Activated CD4-positive, CD25-positive, alpha-beta regulatory T cell treated with anti-CD3 and anti-CD28 coated beads, Interleukin-2, amount 50 U/mL, for 72 hours (primary cell): ENCODE measurements around the gene CYP24A1.
"Not testable (repeated sequence)": the region's sequence is repeated elsewhere in the genome, so short reads cannot be mapped to it uniquely, and the experiment has no call there.

Source experiments
- DNase-seq: peaks from one replicate; pipeline ENCODE4 v3.0.0; 2021

The CYP24A1 gene

DNA sequence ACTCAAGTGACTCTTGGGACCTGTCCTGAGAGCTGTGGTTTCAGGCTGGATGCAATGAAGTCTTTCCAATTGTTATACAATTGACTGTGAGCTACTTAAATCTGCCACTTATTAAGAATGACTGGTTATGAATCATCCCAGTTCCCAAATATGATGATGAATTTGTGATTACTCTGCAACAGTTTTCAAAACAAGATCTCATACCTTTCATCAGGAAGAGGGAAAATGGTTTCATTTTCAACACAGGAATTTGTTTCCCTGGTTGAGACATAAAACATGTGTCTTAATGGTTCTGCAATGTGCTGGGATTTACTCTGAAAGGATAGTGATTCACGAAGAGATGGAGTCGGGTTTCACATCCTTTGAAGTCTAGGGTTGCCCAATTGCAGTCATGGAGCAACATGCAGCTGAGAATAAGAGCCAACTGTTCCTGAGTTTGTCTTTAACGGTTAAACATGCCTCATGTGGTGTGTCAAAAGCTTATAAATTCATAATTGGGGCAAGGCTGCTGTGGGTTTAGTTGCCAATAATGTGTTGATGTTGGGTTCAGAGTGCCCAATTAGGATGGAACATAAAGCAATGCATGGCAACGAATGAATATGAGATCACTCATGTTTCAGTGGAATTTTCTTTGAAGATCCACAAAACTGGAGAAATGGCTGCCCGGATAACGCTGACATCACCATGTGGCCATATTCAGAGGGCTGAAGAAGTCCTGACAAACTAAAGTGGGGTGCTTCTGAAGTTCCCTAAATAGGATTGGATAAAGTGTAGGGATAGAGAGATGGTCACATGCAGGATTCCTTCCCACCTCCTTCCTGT is 41.0 kb downstream of the CYP24A1 start:
- DNase-seq = no peak

GRCh38 chr20:54131675-54132611 is 41.8 kb downstream of the CYP24A1 start:
- DNase-seq = no peak

GRCh38 chr20:54131125-54131524 is 42.7 kb downstream of the CYP24A1 start:
- DNase-seq = not testable (repeated sequence)

- no peak for DNase-seq
Measured at GRCh38 chr20:54129350-54129749, 44.4 kb downstream of the CYP24A1 start.

- DNase-seq = no peak
Measured at GRCh38 chr20:54127855-54128574, 45.8 kb downstream of the CYP24A1 start.

GRCh38 chr20:54126806-54127655 is 46.8 kb downstream of the CYP24A1 start:
- DNase-seq = no peak

DNA sequence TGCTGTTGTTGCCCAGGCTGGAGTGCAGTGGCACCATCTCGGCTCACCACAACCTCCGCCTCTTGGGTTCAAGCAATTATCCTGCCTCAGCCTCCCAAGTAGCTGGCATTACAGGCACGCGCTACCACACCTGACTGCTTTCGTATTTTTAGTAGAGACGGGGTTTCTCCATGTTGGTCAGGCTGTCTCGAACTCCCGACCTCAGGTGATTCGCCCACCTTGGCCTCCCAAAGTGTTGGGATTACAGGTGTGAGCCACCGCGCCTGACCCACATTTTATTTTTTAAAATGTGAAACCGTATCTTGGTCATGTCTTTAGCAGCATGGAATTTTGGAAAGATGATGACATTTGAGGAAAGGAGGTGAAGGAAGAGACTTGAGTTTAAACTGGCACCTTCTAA is 47.5 kb downstream of the CYP24A1 start:
- DNase-seq = not testable (repeated sequence)

- DNase-seq = no peak
Measured at GRCh38 chr20:54123587-54124180, 50.1 kb downstream of the CYP24A1 start.

- no peak for DNase-seq
Measured at GRCh38 chr20:54122681-54123586, 50.9 kb downstream of the CYP24A1 start.

DNA sequence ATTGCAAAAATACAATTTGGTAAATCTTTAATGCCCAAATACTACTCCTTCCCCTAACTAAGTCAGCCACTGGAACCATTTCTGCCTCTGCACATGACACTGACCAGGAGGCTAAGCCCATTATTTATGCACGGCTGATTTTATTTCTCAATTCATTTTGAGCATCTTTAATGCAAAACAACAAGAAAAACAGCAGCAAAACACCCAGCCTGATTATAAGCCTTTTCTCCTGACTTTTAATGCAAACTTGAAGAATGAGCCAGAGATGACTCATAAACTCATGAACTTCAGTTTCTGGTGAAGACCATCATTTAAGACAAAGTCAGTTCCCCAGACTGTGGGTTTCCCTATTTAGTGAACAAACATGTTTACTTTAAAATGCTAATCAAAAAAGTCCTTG is 51.6 kb downstream of the CYP24A1 start:
- DNase-seq = no peak

- DNase-seq = no peak
Measured at GRCh38 chr20:54119744-54120143, 54.0 kb downstream of the CYP24A1 start.

GRCh38 chr20:54118220-54119001 is 55.4 kb downstream of the CYP24A1 start:
- DNase-seq = no peak

DNA sequence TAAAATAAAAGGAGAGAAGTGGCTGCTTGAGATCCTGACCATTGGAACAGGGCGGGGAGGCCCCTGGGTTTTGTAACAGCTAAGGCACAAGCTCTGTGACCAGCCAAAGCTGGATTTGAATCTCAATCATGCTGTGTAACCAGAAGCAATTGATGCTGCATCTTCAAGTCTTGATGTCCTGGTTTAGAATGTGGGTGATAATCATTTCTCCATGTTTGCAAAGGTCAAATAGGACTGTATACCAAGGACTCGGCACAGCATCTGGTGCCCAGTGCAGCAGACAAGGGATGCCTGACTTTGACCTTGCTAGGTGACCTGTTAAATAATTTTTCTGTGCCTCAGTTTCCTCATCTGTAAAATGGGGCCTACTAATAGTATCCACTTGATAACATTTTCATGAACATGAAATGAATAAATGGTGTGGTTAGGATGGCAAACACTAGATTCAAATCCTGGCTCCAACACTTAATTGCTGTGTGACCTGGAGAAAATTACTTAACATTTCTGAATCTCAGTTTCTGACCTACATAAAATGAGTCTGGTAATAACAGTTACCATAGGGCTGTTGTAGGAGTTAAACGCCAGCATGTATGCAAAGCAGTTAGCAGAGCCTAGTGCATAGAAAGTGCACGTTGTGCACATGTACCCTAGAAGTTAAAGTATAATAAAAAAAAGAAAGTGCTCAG is 57.1 kb downstream of the CYP24A1 start:
- DNase-seq = no peak

DNA sequence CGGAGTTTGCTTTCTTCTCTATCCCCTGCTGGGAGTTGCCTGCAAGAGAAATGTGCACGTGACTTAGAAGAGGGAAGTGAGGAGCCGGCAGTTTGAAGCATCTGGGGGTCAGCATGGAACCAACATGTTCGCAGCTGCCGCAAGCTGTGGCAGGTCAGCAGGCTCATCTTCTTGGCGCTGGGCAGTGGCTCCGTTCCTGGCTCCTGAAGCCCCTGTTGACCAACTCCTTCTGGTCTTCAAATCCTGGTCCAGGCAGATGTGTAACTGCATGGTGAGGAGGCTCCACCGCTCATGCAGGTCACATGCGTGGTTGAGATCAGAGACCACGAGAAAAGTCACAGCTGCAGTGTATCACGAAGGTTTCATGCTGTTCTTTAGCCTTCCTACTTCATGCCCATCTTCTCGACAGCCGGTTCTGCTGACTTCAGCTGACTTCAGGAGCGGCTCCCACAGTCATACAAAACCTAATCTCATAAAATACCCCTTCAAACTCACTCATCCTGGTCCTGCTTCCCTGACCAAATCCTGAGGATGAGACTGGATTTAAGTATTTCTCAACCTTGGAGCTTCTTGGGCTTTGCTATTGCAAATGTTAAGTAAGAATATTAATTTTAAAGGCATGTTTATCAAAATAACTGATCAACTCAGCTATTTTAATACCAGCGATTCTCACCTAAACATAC is 58.5 kb downstream of the CYP24A1 start:
- no peak for DNase-seq

DNA sequence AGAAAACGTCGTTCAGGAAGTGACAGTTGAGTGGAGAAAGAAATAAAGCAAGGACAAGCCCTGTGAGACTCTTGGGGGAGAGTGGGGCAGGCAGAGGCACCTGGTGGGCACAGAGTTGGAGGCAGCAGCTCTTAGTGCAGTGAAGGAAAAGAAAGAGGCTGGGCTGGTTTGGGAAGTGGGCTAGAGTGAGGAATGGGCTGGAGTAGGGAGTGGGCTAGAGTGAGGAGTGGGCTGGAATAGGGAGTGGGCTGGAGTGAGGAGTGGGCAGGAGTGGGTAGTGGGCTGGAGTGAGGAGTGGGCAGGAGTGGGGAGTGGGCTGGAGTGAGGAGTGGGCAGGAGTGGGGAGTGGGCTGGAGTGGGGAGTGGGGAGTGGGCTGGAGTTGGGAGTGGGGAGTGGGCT is 59.7 kb downstream of the CYP24A1 start:
- DNase-seq = no peak

DNA sequence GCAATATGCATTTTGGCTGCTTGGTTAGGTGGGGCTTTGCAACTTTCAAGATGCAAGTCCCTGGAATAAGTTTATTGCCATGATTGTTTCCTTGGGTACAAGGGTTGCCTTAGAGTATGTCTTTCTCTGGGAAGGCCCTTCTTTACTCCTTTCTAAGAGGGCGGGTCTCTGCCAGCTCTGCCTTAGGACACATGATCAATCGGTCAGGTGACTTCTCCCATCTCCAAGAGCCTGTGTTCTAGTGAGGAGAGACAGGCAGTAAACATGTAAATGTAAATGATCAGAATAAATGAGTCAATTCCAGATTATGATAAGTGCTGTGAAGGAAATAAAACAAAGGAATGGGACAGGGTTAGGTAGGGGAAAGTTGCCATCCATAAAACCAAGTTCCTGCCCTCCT is 60.2 kb downstream of the CYP24A1 start:
- no peak for DNase-seq

- DNase-seq = no peak
Measured at GRCh38 chr20:54112221-54112884, 61.4 kb downstream of the CYP24A1 start.

DNA sequence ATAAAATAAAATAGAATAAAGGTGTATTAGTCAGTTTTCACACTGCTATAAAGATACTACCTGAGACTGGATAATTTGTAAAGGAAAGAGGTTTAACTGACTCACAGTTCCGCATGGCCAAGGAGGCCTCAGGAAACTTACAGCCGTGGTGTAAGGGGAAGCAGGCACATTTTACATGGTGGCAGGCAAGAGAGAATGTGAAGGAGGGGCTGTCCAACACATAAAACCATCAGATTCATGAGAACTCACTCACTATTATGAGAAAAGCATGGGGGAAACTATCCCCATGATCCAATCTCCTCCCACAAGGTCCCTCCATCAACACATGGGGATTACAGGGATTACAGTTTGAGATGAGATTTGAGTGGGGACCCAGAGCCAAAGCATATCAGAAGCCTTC is 62.3 kb downstream of the CYP24A1 start:
- no peak for DNase-seq
